ENCODE measurements around the gene DYRK4. TPM values are rescaled to one million over a fixed set of nuclear protein-coding genes. Genes with fewer than 3 reads are reported as not detected.

The DYRK4 gene
- total and polyA plus RNA-seq, 2 of the 4 experiments (the other 2 are of a cell fraction), result 44.6 to 71.6 TPM

DNA sequence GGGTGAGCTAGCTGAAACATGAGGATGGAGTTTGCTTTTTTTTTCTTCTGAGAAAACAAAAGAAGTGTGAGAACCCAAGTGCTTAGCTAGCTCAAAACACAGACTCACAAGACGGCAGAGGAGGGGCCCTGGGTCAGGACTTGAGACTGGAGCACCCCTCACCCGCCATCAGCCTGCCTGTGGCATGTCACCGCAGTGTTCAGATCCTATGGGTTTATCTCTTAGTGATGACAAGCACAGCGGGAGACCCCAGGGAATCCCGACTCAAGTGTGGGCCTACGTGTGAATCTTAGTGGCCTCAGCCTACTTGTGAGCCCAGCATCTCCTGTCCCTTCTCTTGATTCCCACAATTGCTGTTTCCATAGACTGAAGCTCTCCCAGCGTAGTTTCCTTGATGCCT lies 22.9 kb downstream of the DYRK4 start:
- no peak overlapping the region for H3K4me2 ChIP-seq (ENCODE audit: low read depth, low read length)
- ATAC-seq (ENCODE audit: low read depth) (no peak), DNase-seq (no peak)
- no peak overlapping the region for H2AK9ac ChIP-seq (replicated peaks; ENCODE audit: low read depth, low read length, poor library complexity)
- POLR2A ChIA-PET (ENCODE audit: unreplicated experiment), result no interaction called here
- H3K4me1 ChIP-seq (ENCODE audit: control insufficient read depth, insufficient read depth, low read length), result no peaks in the 10 kb centered on the region
- no peak overlapping the region for H3K9ac ChIP-seq (ENCODE audit: low read depth, low read length)
- no peak overlapping the region for H2AK5ac ChIP-seq (ENCODE audit: low read depth, low read length)
- no peak for TF ChIP-seq MXI1 (IDR thresholded peaks at IDR 0.05; ENCODE audit: borderline replicate concordance, low read depth, low read length)
- TF ChIP-seq RFX5 (IDR thresholded peaks at IDR 0.05; ENCODE audit: low read depth, low read length), result no peak
- no TSS peak for BruUV-seq (replicated peaks)
- 62% methylated on average over 2 of the region's 7 CpGs; no CpG with 5 or more reads in 1 of the 2 experiments for WGBS, 2 experiments (ENCODE audit: extremely low coverage in 2 of 2, insufficient read length in 1 of 2)
- H3K23ac ChIP-seq (ENCODE audit: low read depth, low read length), result no peak overlapping the region
- no peak overlapping the region for H4K91ac ChIP-seq (ENCODE audit: insufficient read depth, low read depth, low read length)
- no peak overlapping the region for H3K56ac ChIP-seq (ENCODE audit: extremely low read depth, insufficient read depth, low read length)
- no peaks in the 10 kb centered on the region for H4K20me1 ChIP-seq (ENCODE audit: insufficient read depth, low read length)
- no peak overlapping the region for H4K8ac ChIP-seq (ENCODE audit: low read depth in 2 of 2, low read length in 2 of 2)
- H3K14ac ChIP-seq (replicated peaks; ENCODE audit: low read depth, low read length), result no peak overlapping the region
- no peak overlapping the region for H2BK5ac ChIP-seq (ENCODE audit: low read depth, low read length, poor library complexity, severe bottlenecking)
- no peaks in the 10 kb centered on the region for H3K9me3 ChIP-seq (ENCODE audit: control insufficient read depth, insufficient read depth, low read length)
- in situ Hi-C loops (cut with MboI; ENCODE audit: low sequenced_read_pairs), result no loop called here
- no peak overlapping the region for H3K27ac ChIP-seq (ENCODE audit: insufficient read depth, low read length)
- H3K4ac ChIP-seq (ENCODE audit: low read depth, low read length), result no peak overlapping the region
- no peak overlapping the region for H2BK15ac ChIP-seq (ENCODE audit: low read depth, low read length)
- H3K27me3 ChIP-seq (ENCODE audit: control insufficient read depth, insufficient read depth, low read length), result peaks cover 12% of the 10 kb centered on the region
- H3K9me1 ChIP-seq (ENCODE audit: insufficient read depth, low read length), result no peaks in the 10 kb centered on the region
- dilution Hi-C loops (cut with HindIII; ENCODE audit: low sequenced_read_pairs, unreplicated experiment), result no loop called here
- H3K18ac ChIP-seq (ENCODE audit: low read depth, low read length), result no peak overlapping the region
- H4K5ac ChIP-seq (ENCODE audit: low read depth, low read length), result no peak overlapping the region
- CTCF ChIA-PET, result no interaction called here
- no peak overlapping the region for H2BK120ac ChIP-seq (ENCODE audit: low read depth, low read length)
- intact Hi-C loops (cut with micrococcal nuclease), result no loop called here
- H2AFZ ChIP-seq (replicated peaks; ENCODE audit: low read length, poor library complexity), result no peak overlapping the region
- no peaks in the 10 kb centered on the region for H3K79me1 ChIP-seq (ENCODE audit: low read depth in 1 of 2, low read length in 2 of 2)
- no peak overlapping the region for H3K4me3 ChIP-seq (ENCODE audit: insufficient read depth, low read depth, low read length)
- H2BK20ac ChIP-seq (ENCODE audit: low read depth, low read length), result no peak overlapping the region
- H3K36me3 ChIP-seq (ENCODE audit: control insufficient read depth, insufficient read depth, low read length), result no peaks in the 10 kb centered on the region

Data from IMR-90 (cell line).